Keratinocyte (primary cell): Measurements from ENCODE around the gene INHBE.

Experiments
- EZH2 ChIP-seq: IDR thresholded peaks from one replicate; pipeline ENCODE4 v1.6.1; 2012; ENCODE audit warnings: inconsistent platforms, mild to moderate bottlenecking, low read length, moderate library complexity
- TF ChIP-seq, protein P1 (sequence below), 3 experiments: IDR thresholded peaks in 1 of 3; conservative IDR thresholded peaks in 1 of 3; optimal IDR thresholded peaks in 1 of 3; 2 replicates in 2 of 3; 3 replicates in 1 of 3; pipeline versions ENCODE3 to v1.5.1; 2011; ENCODE audit warnings: low read length in 3 of 3, mild to moderate bottlenecking in 3 of 3, moderate library complexity in 2 of 3, control low read depth in 1 of 3, inconsistent platforms in 1 of 3; ENCODE audit not compliant: insufficient read depth in 2 of 3; ENCODE audit errors: extremely low read depth in 1 of 3

DNA sequence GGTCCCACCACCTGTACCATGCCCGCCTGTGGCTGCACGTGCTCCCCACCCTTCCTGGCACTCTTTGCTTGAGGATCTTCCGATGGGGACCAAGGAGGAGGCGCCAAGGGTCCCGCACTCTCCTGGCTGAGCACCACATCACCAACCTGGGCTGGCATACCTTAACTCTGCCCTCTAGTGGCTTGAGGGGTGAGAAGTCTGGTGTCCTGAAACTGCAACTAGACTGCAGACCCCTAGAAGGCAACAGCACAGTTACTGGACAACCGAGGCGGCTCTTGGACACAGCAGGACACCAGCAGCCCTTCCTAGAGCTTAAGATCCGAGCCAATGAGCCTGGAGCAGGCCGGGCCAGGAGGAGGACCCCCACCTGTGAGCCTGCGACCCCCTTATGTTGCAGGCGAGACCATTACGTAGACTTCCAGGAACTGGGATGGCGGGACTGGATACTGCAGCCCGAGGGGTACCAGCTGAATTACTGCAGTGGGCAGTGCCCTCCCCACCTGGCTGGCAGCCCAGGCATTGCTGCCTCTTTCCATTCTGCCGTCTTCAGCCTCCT, 1.1 kb downstream of the INHBE start:
- TF ChIP-seq, protein P1, sequence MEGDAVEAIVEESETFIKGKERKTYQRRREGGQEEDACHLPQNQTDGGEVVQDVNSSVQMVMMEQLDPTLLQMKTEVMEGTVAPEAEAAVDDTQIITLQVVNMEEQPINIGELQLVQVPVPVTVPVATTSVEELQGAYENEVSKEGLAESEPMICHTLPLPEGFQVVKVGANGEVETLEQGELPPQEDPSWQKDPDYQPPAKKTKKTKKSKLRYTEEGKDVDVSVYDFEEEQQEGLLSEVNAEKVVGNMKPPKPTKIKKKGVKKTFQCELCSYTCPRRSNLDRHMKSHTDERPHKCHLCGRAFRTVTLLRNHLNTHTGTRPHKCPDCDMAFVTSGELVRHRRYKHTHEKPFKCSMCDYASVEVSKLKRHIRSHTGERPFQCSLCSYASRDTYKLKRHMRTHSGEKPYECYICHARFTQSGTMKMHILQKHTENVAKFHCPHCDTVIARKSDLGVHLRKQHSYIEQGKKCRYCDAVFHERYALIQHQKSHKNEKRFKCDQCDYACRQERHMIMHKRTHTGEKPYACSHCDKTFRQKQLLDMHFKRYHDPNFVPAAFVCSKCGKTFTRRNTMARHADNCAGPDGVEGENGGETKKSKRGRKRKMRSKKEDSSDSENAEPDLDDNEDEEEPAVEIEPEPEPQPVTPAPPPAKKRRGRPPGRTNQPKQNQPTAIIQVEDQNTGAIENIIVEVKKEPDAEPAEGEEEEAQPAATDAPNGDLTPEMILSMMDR (optimal IDR thresholded peaks at IDR 0.05 in 1 of 3, IDR thresholded peaks at IDR 0.05 in 1 of 3, conservative IDR thresholded peaks at IDR 0.05 in 1 of 3; ENCODE audit: extremely low read depth in 1 of 3, insufficient read depth in 2 of 3, low read length in 3 of 3): peak; percentile 78 to 87 (median 87)
- no peak for TF ChIP-seq EZH2
